ENCODE measurements around the gene SERINC5.
"Not testable (repeated sequence)": the region's sequence is repeated elsewhere in the genome, so short reads cannot be mapped to it uniquely, and the experiment has no call there.

DNA sequence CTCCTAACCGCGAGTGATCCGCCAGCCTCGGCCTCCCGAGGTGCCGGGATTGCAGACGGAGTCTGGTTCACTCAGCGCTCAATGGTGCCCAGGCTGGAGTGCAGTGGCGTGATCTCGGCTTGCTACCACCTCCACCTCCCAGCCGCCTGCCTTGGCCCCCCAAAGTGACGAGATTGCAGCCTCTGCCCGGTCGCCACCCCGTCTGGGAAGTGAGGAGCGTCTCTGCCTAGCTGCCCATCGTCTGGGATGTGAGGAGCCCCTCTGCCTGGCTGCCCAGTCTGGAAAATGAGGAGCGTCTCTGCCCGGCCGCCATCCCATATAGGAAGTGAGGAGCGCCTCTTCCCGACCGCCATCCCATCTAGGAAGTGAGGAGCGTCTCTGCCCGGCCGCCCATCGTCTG, 44.9 kb upstream of the SERINC5 start:
- not testable (repeated sequence) for TF ChIP-seq POLR2A, CTCF (IDR thresholded peaks at IDR 0.05)

Measured in thyroid gland (tissue), 4 donors.